Nephron (organoid): ENCODE results near the gene VENTX.

ENCODE experiments used
- H3K27ac Mint-ChIP-seq, 3 experiments: 2 replicates each; pipeline ENCODE4 v1.8.0; 2020; ENCODE audit warnings: mixed read lengths in 3 of 3, mild to moderate bottlenecking in 2 of 3, moderate library complexity in 1 of 3
- H3K27me3 Mint-ChIP-seq: 2 replicates; pipeline ENCODE4 v1.8.0; 2021; ENCODE audit warnings: low read depth, mild to moderate bottlenecking, moderate library complexity, mixed read lengths
- H3K36me3 Mint-ChIP-seq: 2 replicates; pipeline ENCODE4 v1.8.0; 2020; ENCODE audit warnings: low read depth, mixed read lengths
- H3K4me1 Mint-ChIP-seq: 2 replicates; pipeline ENCODE4 v1.8.0; 2020; ENCODE audit warnings: mixed read lengths
- H3K4me3 Mint-ChIP-seq, 3 experiments: 2 replicates each; pipeline ENCODE4 v1.8.0; 2020; ENCODE audit warnings: mild to moderate bottlenecking in 3 of 3, mixed read lengths in 3 of 3, moderate library complexity in 2 of 3
- H3K9me3 Mint-ChIP-seq: 2 replicates; pipeline ENCODE4 v1.8.0; 2020; ENCODE audit warnings: mixed read lengths
- TF ChIP-seq, protein P1 (sequence below), 3 experiments: fragments of 200-600 bp; sonication (generic); IDR thresholded peaks; one replicate each; pipeline ENCODE4 v1.5.0; 2021; ENCODE audit warnings: antibody characterized with exemption in 3 of 3; ENCODE audit not compliant: unreplicated experiment in 3 of 3

VENTX gene

DNA sequence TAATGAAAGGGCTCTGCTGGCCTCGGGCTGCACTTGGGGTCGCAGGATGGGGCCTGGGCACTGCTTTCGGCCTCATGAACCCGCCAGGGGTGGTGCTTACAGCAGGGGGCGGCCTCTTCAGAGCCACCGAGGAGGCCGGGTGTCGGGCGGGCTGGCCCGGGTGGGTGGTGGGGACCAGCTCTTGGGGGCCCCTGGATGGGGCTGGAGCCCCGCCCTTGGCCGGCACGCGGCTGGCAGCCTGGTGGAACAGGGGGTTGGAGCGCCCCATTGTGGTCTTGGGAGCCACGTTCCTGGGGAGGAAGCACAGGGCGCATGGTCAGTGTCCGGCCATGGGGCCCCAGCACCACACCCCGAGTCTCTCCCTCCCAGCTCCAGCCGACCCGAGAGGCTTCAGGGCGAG, 30.2 kb downstream of the VENTX start:
- no peaks in the 10 kb centered on the region for H3K4me1 Mint-ChIP-seq
- H3K4me3 Mint-ChIP-seq: no peak overlapping the region
- H3K9me3 Mint-ChIP-seq: no peaks in the 10 kb centered on the region
- H3K36me3 Mint-ChIP-seq: no peaks in the 10 kb centered on the region
- no peak overlapping the region for H3K27ac Mint-ChIP-seq
- TF ChIP-seq, protein P1, sequence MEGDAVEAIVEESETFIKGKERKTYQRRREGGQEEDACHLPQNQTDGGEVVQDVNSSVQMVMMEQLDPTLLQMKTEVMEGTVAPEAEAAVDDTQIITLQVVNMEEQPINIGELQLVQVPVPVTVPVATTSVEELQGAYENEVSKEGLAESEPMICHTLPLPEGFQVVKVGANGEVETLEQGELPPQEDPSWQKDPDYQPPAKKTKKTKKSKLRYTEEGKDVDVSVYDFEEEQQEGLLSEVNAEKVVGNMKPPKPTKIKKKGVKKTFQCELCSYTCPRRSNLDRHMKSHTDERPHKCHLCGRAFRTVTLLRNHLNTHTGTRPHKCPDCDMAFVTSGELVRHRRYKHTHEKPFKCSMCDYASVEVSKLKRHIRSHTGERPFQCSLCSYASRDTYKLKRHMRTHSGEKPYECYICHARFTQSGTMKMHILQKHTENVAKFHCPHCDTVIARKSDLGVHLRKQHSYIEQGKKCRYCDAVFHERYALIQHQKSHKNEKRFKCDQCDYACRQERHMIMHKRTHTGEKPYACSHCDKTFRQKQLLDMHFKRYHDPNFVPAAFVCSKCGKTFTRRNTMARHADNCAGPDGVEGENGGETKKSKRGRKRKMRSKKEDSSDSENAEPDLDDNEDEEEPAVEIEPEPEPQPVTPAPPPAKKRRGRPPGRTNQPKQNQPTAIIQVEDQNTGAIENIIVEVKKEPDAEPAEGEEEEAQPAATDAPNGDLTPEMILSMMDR (IDR thresholded peaks at IDR 0.05; ENCODE audit: unreplicated experiment in 3 of 3): no peak
- H3K27me3 Mint-ChIP-seq: peaks cover 10% of the 10 kb centered on the region

- Mint-ChIP-seq H3K27ac (no peak overlapping the region), H3K27me3 (peaks cover 10% of the 10 kb centered on the region), H3K9me3 (no peaks in the 10 kb centered on the region), H3K4me3 (no peak overlapping the region), H3K36me3 (no peaks in the 10 kb centered on the region), H3K4me1 (no peaks in the 10 kb centered on the region)
- TF ChIP-seq, protein P1 (IDR thresholded peaks at IDR 0.05; ENCODE audit: unreplicated experiment in 3 of 3): no peak
Measured at GRCh38 chr10:133268532-133268931, 30.9 kb downstream of the VENTX start.

DNA sequence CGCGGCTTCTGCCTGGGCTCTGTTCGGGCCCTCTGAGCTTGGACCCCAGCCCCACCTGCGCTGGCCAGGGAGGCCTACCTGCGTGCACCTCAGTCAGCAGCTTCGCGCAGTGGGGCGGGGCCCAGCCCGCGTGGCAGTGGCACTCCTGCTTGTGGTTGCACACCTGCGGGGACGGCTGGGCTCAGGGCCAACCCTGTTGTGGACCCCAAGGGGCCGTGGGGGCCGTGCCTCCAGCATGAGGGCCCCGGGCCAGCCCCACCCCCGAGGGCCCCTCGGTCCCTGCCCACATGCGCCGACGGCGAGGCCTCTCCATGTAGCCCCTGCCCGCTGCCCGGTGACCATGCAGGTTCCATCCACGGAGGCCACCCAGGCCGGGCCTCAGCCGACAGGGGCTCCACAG, 31.7 kb downstream of the VENTX start:
- no peaks in the 10 kb centered on the region for H3K9me3 Mint-ChIP-seq
- no peak overlapping the region for H3K4me3 Mint-ChIP-seq
- H3K27ac Mint-ChIP-seq: no peak overlapping the region
- no peaks in the 10 kb centered on the region for H3K36me3 Mint-ChIP-seq
- H3K4me1 Mint-ChIP-seq: no peaks in the 10 kb centered on the region
- peaks cover 10% of the 10 kb centered on the region for H3K27me3 Mint-ChIP-seq
- TF ChIP-seq, protein P1 (IDR thresholded peaks at IDR 0.05; ENCODE audit: unreplicated experiment in 3 of 3): no peak

GRCh38 chr10:133270204-133270603, 32.5 kb downstream of the VENTX start:
- H3K4me3 Mint-ChIP-seq: no peak overlapping the region

GRCh38 chr10:133270773-133271297, 33.2 kb downstream of the VENTX start:
- no peak overlapping the region for H3K27ac Mint-ChIP-seq
- no peak overlapping the region for H3K4me3 Mint-ChIP-seq
- TF ChIP-seq, protein P1 (IDR thresholded peaks at IDR 0.05; ENCODE audit: unreplicated experiment in 3 of 3): no peak
- H3K36me3 Mint-ChIP-seq: no peaks in the 10 kb centered on the region
- no peaks in the 10 kb centered on the region for H3K9me3 Mint-ChIP-seq
- no peaks in the 10 kb centered on the region for H3K4me1 Mint-ChIP-seq
- peaks cover 7% of the 10 kb centered on the region for H3K27me3 Mint-ChIP-seq

More at GRCh38 chr10:133270204-133270603, 32.5 kb downstream of the VENTX start:
- H3K9me3 Mint-ChIP-seq: no peaks in the 10 kb centered on the region
- no peak overlapping the region for H3K27ac Mint-ChIP-seq
- TF ChIP-seq, protein P1 (IDR thresholded peaks at IDR 0.05; ENCODE audit: unreplicated experiment in 3 of 3): no peak
- no peaks in the 10 kb centered on the region for H3K36me3 Mint-ChIP-seq
- no peaks in the 10 kb centered on the region for H3K4me1 Mint-ChIP-seq
- H3K27me3 Mint-ChIP-seq: peaks cover 10% of the 10 kb centered on the region

- Mint-ChIP-seq H3K4me3 (no peak overlapping the region), H3K27ac (no peak overlapping the region), H3K27me3 (peaks cover 8% of the 10 kb centered on the region), H3K4me1 (no peaks in the 10 kb centered on the region), H3K9me3 (no peaks in the 10 kb centered on the region), H3K36me3 (no peaks in the 10 kb centered on the region)
- TF ChIP-seq, protein P1 (IDR thresholded peaks at IDR 0.05; ENCODE audit: unreplicated experiment in 3 of 3): no peak
Measured at GRCh38 chr10:133271521-133272300, 34.1 kb downstream of the VENTX start.
